Stimulated activated CD8-positive, alpha-beta memory T cell treated with anti-CD3 and anti-CD28 coated beads, Interleukin-12 subunit alpha, Interleukin-12 subunit beta, amount 100 ng/mL, for 24 hours (primary cell): ENCODE measurements around the gene GANC.

ENCODE experiments used
- DNase-seq: peaks from one replicate; pipeline ENCODE4 v3.0.0-alpha.2; 2020; ENCODE audit errors: extremely low read depth

The GANC gene

DNA sequence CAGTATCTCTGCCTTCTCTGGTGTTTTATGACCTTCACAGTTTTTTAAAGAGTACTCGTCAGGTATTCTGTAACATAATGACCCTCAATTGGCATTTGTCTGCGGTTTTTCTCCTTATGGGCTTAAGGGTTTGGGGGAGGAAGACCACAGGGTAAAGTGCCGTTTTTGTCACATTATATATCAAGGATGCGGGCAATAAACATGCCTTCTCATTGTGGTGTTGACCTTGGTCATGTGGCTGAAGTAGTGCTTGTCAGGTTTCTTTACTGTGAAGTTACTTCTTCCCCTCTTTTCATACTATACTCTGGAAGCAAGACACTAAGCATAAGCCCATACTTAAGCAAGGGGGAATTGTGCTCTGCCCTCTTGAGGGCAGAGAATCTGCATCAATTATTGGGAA, 102.9 kb downstream of the GANC start:
- no peak for DNase-seq

DNA sequence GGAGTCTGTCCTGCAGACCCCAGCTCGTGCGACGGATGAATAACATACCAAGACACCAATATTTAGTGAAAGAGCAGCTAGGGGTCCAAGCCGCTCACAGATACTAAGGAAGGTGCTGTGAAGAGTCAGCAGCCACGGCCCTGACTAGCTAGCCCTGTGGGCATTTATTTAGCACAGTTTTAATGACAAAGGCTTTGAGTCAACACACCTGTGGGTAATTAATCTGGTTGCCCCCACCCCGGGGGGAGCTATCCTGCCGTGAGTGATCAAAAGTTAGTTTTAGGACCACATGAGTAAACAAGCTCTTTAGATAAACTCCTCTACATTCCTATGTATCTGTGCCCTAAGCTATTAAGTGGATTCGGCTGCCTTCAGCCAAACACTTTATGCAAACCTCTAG, 105.0 kb downstream of the GANC start:
- no peak for DNase-seq

DNA sequence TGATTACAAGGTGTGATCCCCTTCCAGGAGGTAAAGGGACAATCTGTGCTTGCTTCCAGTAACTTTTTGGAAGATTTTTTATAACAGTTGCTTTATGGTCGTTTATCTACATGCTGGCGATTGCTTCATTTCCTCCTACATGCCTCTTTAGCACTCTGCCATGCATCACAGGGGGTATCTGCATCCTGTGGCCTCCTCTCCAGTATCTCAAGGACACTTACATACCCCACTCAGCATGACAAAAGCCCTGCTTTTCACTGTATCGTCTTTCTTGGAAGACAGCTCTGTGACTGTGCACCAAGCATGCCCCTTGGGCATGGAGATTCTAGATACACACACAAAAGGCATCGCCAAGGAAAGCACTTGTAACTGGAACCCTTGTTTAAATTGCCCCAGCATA, 111.6 kb downstream of the GANC start:
- no peak for DNase-seq

DNA sequence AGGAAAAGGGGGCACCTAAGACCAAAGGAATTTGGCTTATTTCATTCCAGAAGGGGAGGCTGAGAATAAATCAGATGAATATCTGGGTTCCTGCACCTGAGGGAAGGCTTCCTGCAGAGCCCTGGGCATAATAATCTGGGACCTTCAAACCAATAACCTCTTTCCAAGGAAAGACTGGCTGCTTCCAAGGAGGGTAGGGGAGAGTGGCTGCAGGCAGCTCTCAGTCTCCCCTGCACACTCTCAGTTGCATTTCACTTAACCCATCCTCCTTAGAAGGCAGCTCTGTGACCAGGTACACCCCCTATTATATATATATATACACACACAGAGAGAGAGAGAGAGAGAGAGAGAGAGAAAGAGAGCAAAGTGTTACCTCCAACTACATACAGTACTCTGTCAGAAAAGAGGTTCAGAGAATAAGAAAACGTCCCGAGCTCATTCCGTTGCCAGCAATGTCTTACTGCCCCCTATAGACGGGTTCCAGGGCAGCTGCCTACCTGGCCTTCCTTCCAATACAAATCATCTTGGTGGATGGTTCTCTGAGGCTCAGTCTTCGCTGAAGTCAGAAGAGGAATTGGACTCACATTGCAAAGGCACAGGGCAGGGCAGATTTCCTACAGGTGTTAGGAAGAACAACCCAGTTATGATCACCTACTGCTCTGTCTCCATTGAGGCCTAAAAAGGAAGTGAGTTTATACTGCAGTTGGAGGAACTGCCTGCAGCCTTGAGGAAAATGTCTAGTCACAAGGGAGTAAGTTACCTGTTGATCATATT, 112.4 kb downstream of the GANC start:
- DNase-seq: no peak

DNA sequence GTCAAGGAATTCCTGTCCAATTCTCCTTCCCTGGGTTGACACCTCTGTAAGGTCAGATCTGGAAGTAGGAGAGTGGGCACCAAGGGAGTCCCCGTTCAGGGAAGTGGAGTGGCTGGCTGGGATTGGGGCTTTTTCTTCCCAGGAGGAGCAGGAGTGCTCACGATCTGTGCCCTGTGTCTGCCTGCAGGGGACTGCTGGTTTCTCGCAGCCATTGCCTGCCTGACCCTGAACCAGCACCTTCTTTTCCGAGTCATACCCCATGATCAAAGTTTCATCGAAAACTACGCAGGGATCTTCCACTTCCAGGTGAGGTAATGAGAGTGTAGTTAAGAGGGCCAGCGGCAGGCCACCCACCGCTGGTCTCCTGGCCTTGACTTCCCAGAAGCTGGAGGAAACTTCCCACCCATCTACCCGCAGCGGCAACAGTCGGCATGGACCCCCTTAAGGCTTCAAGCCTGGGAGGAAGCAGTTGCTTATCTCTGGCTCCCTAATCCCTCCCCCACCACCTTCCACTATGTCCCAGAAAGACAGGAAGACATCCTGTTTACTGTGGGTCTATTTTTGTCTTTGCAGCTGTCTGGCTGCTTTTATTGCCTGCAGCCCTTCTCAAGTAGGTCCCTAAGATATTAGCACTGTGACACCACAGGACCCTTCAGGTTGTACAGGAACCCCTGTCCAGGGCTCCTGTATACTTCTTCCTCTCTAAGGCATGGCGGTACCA, 113.1 kb downstream of the GANC start:
- no peak for DNase-seq

DNA sequence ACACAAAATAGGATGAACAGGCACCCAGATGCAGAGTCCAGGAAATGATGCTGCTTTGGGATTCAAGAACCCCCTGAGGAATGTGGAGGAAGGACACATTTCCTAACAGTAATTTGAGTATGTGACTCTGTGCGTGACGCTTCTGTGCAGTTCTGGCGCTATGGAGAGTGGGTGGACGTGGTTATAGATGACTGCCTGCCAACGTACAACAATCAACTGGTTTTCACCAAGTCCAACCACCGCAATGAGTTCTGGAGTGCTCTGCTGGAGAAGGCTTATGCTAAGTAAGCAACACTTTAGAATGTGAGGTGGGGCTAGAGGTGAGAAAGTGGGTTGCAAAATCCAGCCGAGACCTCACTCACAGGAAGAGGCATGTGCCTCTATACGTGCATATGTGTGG, 114.6 kb downstream of the GANC start:
- DNase-seq: no peak

DNA sequence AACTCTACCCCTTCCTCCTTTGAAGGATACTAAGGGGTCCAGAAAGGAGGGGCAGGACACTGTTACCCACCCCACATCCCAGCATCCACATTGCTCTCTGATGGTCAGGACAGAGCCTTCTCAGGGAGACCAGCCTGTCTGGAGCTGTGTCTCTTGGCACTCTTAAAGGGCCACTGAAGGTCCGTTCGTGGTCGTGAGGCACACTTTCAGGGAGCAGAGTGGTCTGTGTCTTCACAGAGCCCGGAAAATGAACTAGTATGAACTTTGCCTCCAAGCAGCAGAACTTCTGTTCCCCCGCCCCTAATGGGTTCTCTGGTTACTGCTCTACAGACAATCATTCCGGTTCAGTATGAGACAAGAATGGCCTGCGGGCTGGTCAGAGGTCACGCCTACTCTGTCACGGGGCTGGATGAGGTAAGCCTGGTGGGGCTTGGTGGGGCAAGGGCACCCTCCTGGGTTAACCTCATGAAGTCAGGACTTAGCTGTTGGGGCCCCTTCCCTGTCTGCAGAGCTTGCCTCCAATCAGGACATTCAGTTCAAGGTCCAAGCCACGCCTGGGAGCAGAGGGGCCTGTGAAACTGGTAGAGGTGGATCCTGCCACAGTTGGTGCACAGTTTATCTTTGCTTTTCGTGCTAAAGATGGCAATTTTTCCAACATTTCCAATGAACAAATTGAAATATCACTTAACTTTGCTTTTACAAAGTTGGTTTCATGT, 119.5 kb downstream of the GANC start:
- DNase-seq: no peak

DNA sequence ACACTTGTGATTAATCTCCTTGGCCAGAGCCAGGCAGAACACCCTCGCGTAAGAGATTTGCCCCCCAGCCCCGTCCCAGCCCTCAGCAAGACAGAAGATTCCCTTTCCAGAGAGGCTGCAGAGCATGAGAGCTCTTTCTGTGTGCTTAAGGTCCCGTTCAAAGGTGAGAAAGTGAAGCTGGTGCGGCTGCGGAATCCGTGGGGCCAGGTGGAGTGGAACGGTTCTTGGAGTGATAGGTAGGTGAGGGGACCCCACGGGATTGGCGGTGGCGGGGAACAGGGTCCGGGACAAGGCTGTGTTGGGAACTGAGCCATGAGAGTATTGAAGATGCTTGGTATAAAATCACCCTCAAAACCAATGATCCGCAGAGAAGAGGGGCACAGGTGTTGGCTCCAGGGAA, 121.1 kb downstream of the GANC start:
- DNase-seq: no peak

DNA sequence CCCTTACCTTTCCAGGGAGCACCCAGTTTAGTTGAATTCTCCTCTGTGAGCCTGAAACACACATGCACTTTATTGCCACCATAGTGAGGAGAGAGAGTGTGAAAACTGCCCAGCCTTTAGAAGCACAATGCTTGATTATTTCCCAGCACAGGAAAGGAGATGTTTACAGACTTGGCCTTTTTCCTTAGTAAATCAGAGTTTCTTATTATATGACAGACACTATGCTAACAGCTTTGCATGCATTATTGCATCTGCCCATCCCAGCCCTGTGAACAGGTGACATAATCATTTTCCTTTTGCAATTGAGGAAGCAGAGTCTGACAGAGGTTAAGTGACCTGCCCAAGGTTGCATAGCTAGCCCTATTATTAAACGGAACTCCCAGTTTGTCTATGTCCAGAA, 122.8 kb downstream of the GANC start:
- no peak for DNase-seq

DNA sequence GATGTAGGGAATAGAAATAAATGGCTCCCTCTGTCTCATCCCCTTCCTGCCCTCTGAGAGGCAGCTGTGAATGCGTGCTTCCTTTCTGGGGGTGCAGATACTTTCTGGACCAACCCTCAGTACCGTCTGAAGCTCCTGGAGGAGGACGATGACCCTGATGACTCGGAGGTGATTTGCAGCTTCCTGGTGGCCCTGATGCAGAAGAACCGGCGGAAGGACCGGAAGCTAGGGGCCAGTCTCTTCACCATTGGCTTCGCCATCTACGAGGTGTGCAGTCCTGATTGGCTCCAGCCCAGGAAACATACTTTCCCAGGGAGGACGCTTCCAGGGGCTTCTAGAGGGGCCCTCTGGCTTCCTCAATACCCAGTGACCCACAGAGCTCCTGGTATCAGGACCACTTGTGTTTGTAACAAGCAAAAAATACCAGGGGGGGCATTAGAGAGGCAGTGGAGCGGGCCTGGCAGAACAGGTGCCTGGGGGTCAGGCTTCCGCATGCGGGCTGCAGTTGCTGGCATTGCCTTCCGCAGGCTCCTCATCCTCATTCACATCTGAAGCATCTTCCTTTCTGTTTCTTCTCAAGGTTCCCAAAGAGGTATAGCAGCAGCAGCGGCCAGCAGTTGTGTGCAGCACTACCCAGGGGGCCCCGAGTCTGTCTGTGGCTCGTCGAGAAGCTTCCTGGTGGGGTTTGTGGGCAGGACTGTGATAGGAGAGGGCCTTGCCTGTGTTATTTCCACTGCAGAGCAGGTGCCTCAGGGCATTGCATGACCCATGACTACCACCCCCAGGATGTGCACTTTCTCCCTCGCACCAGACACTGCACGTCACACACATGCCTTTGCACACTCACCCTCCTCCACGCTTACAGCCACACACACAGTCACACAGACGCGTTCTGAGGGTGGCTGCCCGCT, 128.8 kb downstream of the GANC start:
- DNase-seq: no peak

DNA sequence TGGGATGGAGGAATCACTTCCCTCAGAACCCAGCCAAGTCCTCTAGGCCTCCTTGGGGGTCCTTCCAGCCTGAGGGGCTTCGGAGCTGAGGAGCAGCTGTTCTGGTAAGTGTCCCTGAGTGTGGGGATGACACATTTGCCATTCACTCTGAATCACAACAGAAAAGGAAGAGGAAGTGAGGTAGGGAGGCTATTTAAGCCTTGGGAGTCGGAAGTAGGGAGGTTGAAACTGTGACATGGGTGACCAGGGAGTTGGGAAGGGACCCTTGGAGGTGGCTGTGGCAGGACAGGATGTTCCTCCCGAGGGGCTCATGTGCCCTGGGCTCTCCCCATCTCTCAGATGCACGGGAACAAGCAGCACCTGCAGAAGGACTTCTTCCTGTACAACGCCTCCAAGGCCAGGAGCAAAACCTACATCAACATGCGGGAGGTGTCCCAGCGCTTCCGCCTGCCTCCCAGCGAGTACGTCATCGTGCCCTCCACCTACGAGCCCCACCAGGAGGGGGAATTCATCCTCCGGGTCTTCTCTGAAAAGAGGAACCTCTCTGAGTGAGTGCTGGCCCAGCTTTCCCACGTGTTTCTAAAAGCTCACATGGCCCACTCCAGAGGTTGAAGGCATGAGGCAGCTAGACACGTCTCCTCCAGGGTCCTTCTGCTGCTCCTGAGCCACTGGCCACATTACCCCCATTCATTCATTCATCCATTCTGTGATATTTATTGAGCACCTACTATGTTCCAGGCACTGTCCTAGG, 129.6 kb downstream of the GANC start:
- no peak for DNase-seq

DNA sequence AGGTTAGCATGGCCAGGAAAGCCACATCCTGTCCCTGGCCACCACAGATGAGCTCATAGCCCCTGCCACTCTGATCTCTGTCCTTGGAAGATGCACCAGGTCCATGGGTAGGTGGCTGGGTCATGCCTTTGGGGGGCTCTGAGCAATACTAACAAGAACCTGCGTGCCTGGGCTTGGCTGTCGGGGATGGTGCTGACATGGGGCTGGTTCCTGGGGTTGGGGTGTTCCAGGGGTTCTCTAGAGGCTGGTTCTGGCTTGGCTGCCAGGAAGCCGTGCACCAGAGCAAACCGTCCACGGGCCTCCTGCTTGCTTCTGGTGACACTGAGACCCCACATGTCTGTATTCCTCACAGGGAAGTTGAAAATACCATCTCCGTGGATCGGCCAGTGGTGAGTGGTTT, 130.4 kb downstream of the GANC start:
- no peak for DNase-seq

DNA sequence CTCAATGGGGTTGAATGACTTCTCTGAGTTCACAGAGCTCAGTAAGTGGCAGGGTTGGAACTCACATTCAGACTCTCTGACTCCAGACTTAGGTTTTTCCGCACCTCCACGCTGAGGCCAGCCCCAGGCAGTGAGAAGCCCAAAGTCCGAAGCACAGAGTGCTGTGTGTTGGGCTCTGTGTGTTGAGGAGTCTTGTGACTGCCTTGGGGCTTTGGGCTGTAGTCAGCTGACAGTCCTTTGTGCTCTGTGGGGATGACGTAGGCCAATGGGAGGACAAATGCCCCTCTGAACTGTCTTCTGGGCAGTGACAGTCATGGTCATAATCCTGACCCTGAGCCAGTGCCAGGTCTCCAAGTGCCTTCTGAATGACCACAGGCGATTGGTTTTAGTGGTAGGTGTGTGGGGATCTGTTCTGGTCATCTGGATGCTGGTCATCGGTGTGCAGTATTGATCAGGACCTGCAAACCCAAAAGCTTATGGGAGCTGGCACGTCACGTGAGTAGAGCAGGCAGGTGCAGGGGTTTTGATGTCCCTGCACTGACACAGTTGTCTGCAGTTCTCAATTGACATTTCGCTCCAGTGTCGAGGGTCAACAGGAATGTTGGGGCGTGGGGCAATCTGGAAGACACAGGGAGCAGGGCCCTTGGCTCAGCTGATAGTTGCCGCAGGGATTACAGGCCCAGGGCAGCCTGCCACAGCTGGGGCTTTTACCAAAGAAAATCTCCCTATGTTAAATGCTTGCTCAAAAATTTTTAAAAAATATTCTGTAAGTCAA, 131.6 kb downstream of the GANC start:
- DNase-seq: no peak

DNA sequence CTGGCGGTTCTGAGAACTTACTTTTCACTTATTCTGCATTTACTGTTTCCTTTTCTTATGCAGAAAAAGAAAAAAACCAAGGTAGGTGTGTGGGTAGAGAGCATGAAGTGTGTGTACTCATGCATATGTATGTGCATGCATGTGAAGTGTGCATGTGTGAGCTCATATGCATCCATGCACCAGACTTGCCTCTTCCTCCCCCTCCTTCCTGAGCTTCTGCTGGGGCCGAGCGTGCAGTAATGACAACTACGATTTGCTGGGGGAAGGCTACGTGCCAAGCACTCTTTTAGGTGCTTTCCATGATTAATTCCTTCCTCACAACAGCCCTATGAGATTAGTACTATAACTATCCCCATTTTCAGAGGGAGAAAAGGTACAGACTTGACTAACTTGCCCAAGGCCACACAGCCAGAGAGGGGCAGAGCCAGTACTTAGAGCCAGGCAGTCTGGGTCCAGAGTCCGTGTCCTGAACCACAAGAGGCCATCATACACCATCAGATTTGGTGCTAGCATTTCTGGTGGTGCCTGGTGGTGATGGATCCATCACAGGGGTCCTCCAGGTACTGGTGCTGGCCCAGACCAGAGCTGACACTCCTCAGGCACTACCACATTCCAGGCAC, 133.0 kb downstream of the GANC start:
- DNase-seq: no peak
